Activated CD4-positive, alpha-beta T cell treated with anti-CD3 and anti-CD28 coated beads for 48 hours (primary cell): ENCODE data around the gene E2F3.
"Not testable (repeated sequence)": the region's sequence is repeated elsewhere in the genome, so short reads cannot be mapped to it uniquely, and the experiment has no call there.

Experiments used
- DNase-seq: peaks from one replicate; pipeline ENCODE4 v3.0.0-alpha.2; 2020

E2F3 gene

GRCh38 chr6:20472748-20473147 is 71.1 kb downstream of the E2F3 start:
- DNase-seq: no peak

GRCh38 chr6:20473518-20473917 is 71.8 kb downstream of the E2F3 start:
- no peak for DNase-seq

- no peak for DNase-seq
Measured at GRCh38 chr6:20474874-20475542, 73.3 kb downstream of the E2F3 start.

- DNase-seq: no peak
Measured at GRCh38 chr6:20476501-20477043, 74.9 kb downstream of the E2F3 start.

- DNase-seq: no peak
Measured at GRCh38 chr6:20477485-20477884, 75.8 kb downstream of the E2F3 start.

GRCh38 chr6:20479060-20479459 is 77.4 kb downstream of the E2F3 start:
- DNase-seq: no peak

- DNase-seq: no peak
Measured at GRCh38 chr6:20479526-20479925, 77.8 kb downstream of the E2F3 start.

GRCh38 chr6:20481281-20481680 is 79.6 kb downstream of the E2F3 start:
- no peak for DNase-seq

- DNase-seq: no peak
Measured at GRCh38 chr6:20483887-20484497, 82.3 kb downstream of the E2F3 start.

GRCh38 chr6:20486641-20487040 is 85.0 kb downstream of the E2F3 start:
- no peak for DNase-seq

- no peak for DNase-seq
Measured at GRCh38 chr6:20487669-20488375, 86.1 kb downstream of the E2F3 start.

GRCh38 chr6:20490591-20490990 is 88.9 kb downstream of the E2F3 start:
- no peak for DNase-seq

- DNase-seq: no peak
Measured at GRCh38 chr6:20492099-20492498, 90.4 kb downstream of the E2F3 start.

GRCh38 chr6:20497216-20498040 is 95.7 kb downstream of the E2F3 start:
- no peak for DNase-seq

GRCh38 chr6:20498041-20498385 is 96.3 kb downstream of the E2F3 start:
- no peak for DNase-seq

GRCh38 chr6:20509212-20509611 is 107.5 kb downstream of the E2F3 start:
- DNase-seq: no peak

- DNase-seq: no peak
Measured at GRCh38 chr6:20511852-20512251, 110.2 kb downstream of the E2F3 start.

- not testable (repeated sequence) for DNase-seq
Measured at GRCh38 chr6:20525208-20525607, 123.5 kb downstream of the E2F3 start.

GRCh38 chr6:20529086-20529448 is 127.4 kb downstream of the E2F3 start:
- not testable (repeated sequence) for DNase-seq

GRCh38 chr6:20532881-20533280 is 131.2 kb downstream of the E2F3 start:
- DNase-seq: no peak

- no peak for DNase-seq
Measured at GRCh38 chr6:20533746-20534294, 132.1 kb downstream of the E2F3 start.

- DNase-seq: peak; percentile 92
Measured at GRCh38 chr6:20534295-20535262, 132.9 kb downstream of the E2F3 start, which contains the start of gene CDKAL1. Gene CDKAL1 (plus strand): TSS chr6:20534457. CDS start chr6:20546351, 11,894 bp downstream.
